GM12878 (cell line): Measurements from ENCODE around the gene ATXN7L1.

ENCODE experiments used
- CHD2 ChIP-seq: IDR thresholded peaks from 2 replicates; pipeline ENCODE4 v1.6.1; 2011; ENCODE audit warnings: low read depth, low read length, improper control_type of control experiment, borderline replicate concordance
- GABPA ChIP-seq: IDR thresholded peaks from 2 replicates; pipeline ENCODE4 v1.6.1; 2014; ENCODE audit warnings: antibody characterized with exemption, low read depth, mild to moderate bottlenecking, inconsistent platforms
- NR2C2 ChIP-seq: IDR thresholded peaks from 2 replicates; pipeline ENCODE4 v1.6.1; 2011; ENCODE audit warnings: borderline replicate concordance, low read depth; ENCODE audit not compliant: control insufficient read depth, insufficient read length
- TF ChIP-seq, protein P1 (sequence below): IDR thresholded peaks from 2 replicates; pipeline ENCODE4 v1.6.1; 2011; ENCODE audit warnings: borderline replicate concordance, low read depth, mild to moderate bottlenecking, moderate library complexity, mixed read lengths, low read length; ENCODE audit not compliant: insufficient read depth; ENCODE audit errors: extremely low read length
- TF ChIP-seq, protein P2 (sequence below), 3 experiments: IDR thresholded peaks in 2 of 3; conservative IDR thresholded peaks in 1 of 3; 2 replicates each; pipeline ENCODE4 v1.5.1; 2011; ENCODE audit warnings: low read depth in 3 of 3, low read length in 3 of 3, mild to moderate bottlenecking in 3 of 3, control low read depth in 2 of 3, moderate library complexity in 2 of 3, inconsistent platforms in 1 of 3, mixed read lengths in 1 of 3; ENCODE audit not compliant: control insufficient read depth in 2 of 3, insufficient read depth in 1 of 3; ENCODE audit errors: extremely low read depth in 1 of 3

- TF ChIP-seq, protein P1, sequence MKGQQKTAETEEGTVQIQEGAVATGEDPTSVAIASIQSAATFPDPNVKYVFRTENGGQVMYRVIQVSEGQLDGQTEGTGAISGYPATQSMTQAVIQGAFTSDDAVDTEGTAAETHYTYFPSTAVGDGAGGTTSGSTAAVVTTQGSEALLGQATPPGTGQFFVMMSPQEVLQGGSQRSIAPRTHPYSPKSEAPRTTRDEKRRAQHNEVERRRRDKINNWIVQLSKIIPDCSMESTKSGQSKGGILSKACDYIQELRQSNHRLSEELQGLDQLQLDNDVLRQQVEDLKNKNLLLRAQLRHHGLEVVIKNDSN: no peak
- TF ChIP-seq CHD2: no peak
- no peak for TF ChIP-seq NR2C2
- TF ChIP-seq, protein P2, sequence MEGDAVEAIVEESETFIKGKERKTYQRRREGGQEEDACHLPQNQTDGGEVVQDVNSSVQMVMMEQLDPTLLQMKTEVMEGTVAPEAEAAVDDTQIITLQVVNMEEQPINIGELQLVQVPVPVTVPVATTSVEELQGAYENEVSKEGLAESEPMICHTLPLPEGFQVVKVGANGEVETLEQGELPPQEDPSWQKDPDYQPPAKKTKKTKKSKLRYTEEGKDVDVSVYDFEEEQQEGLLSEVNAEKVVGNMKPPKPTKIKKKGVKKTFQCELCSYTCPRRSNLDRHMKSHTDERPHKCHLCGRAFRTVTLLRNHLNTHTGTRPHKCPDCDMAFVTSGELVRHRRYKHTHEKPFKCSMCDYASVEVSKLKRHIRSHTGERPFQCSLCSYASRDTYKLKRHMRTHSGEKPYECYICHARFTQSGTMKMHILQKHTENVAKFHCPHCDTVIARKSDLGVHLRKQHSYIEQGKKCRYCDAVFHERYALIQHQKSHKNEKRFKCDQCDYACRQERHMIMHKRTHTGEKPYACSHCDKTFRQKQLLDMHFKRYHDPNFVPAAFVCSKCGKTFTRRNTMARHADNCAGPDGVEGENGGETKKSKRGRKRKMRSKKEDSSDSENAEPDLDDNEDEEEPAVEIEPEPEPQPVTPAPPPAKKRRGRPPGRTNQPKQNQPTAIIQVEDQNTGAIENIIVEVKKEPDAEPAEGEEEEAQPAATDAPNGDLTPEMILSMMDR (IDR thresholded peaks at IDR 0.05 in 2 of 3, conservative IDR thresholded peaks at IDR 0.05 in 1 of 3; ENCODE audit: control insufficient read depth in 2 of 3, extremely low read depth in 1 of 3, insufficient read depth in 1 of 3, low read depth in 3 of 3, low read length in 3 of 3): no peak
- no peak for TF ChIP-seq GABPA
Observed at GRCh38 chr7:105853931-105854419, 22.4 kb downstream of the ATXN7L1 start.
